Stomach (tissue), 4 donors: ENCODE data around the gene GTF3C4.

Source experiments
- POLR2A ChIP-seq, 4 donors: fragments of 450-650 bp; IDR thresholded peaks; one replicate each; pipeline ENCODE4 v1.6.1; 2016; ENCODE audit warnings: antibody characterized with exemption in 4 of 4, control low read depth in 2 of 4, mild to moderate bottlenecking in 1 of 4, moderate library complexity in 1 of 4
- TF ChIP-seq, protein P1 (sequence below), 7 experiments: fragments of 450-650 bp in 4 of 7; fragments of 200-600 bp in 3 of 7; sonication (generic) in 3 of 7; IDR thresholded peaks; one replicate each; pipeline ENCODE4 v1.5.1; 2016 to 2019; ENCODE audit warnings: antibody characterized with exemption in 7 of 7, control low read depth in 2 of 7, mild to moderate bottlenecking in 1 of 7

DNA sequence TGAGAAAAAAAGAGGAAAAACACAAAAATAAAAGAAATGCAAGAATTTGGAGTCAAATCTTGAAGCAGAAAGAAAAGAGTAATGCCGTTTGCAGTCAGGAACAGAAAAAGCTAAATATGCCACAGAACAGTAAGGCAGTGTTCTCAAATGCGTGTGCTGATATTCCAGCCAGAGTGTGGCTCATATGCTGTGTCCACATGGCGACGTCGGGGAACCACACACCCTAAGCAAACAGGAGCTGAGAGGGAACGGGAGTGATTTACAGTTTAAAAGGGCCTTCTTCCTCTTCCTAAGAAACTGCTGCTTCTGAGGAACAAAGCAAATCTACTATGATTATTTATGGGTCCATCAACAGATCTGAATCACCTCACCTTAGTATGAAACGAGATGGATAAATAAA is 43.2 kb upstream of the GTF3C4 start:
- TF ChIP-seq, protein P1, sequence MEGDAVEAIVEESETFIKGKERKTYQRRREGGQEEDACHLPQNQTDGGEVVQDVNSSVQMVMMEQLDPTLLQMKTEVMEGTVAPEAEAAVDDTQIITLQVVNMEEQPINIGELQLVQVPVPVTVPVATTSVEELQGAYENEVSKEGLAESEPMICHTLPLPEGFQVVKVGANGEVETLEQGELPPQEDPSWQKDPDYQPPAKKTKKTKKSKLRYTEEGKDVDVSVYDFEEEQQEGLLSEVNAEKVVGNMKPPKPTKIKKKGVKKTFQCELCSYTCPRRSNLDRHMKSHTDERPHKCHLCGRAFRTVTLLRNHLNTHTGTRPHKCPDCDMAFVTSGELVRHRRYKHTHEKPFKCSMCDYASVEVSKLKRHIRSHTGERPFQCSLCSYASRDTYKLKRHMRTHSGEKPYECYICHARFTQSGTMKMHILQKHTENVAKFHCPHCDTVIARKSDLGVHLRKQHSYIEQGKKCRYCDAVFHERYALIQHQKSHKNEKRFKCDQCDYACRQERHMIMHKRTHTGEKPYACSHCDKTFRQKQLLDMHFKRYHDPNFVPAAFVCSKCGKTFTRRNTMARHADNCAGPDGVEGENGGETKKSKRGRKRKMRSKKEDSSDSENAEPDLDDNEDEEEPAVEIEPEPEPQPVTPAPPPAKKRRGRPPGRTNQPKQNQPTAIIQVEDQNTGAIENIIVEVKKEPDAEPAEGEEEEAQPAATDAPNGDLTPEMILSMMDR (IDR thresholded peaks at IDR 0.05), result no peak
- no peak for TF ChIP-seq POLR2A (IDR thresholded peaks at IDR 0.05)
